ENCODE measurements around the gene NOTCH2. TPM values are rescaled to one million over a fixed set of nuclear protein-coding genes. Genes with fewer than 3 reads are reported as not detected.

Gene NOTCH2
- total and polyA plus RNA-seq, 2 donors (not counting 1 experiment from before 2014, with no cell fraction given), result 32.1 to 184 TPM

DNA sequence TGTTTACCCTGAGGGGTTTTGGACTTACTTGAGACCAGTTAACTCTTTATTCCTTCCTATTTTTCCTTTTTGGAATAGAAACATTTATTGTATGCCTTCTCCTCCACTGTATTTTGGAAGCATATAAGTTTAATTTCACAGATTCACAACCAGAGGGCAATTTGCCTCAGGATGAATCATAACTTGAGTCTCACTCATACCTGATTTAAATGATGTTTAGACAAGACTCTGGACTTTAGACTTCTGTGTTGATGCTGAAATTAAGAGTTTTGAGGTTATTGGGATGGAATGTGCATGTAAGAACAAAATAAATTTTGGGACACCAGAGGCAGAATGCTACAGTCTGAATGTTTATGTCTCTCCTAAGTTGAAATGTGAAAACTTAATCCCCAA, 166.0 kb downstream of the NOTCH2 start:
- ATAC-seq (ENCODE audit: low read depth), result no peak
- Histone ChIP-seq H2AFZ (ENCODE audit: insufficient read depth, low read depth, low read length, poor library complexity, severe bottlenecking) (no peak overlapping the region), H3K27me3 (replicated peaks in 1 of 4; ENCODE audit: control extremely low read depth in 1 of 4, control insufficient read depth in 3 of 4, insufficient read depth in 4 of 4, low read length in 3 of 4) (peaks cover 0 to 2% (median 0%) of the 10 kb centered on the region in 4 experiments), H3K79me2 (ENCODE audit: control insufficient read depth, insufficient read depth, low read length) (no peaks in the 10 kb centered on the region), H3K9ac (ENCODE audit: low read length) (no peak overlapping the region), H3K36me3 (replicated peaks in 1 of 2; ENCODE audit: control extremely low read depth in 1 of 2, control insufficient read depth in 1 of 2, extremely low read depth in 1 of 2, insufficient read depth in 2 of 2, low read length in 1 of 2) (no peaks in the 10 kb centered on the region), H3K9me3 (ENCODE audit: control extremely low read depth in 1 of 3, control insufficient read depth in 2 of 3, insufficient read depth in 1 of 3, low read length in 2 of 3) (peaks cover 4 to 8% (median 6%) of the 10 kb centered on the region in 3 donors), H3K4me3 (ENCODE audit: control extremely low read depth in 1 of 5, extremely low read depth in 1 of 5, insufficient read depth in 1 of 5, low read depth in 2 of 5, low read length in 4 of 5) (no peak overlapping the region), H3K27ac (ENCODE audit: low read length in 2 of 2) (no peak overlapping the region), H3K4me1 (ENCODE audit: control insufficient read depth in 2 of 2, insufficient read depth in 2 of 2, low read length in 2 of 2) (no peaks in the 10 kb centered on the region), H3K4me2 (replicated peaks; ENCODE audit: low read depth, low read length, poor library complexity, severe bottlenecking) (no peak overlapping the region), H4K20me1 (ENCODE audit: control insufficient read depth, insufficient read depth, low read length, poor library complexity, severe bottlenecking) (no peaks in the 10 kb centered on the region)
- peaks cover 9% of the 10 kb centered on the region for H3K27me3 Mint-ChIP-seq
- intact Hi-C loops (cut with micrococcal nuclease), result no loop called here
- H3K9me3 Mint-ChIP-seq (ENCODE audit: insufficient read depth), result peaks cover 7% of the 10 kb centered on the region
- POLR2A ChIA-PET, result no interaction called here
- DNase-seq, result no peak
- no peaks in the 10 kb centered on the region for H3K4me1 Mint-ChIP-seq
- H3K27ac Mint-ChIP-seq, result no peak overlapping the region
- no peak for TF ChIP-seq EZH2 (IDR thresholded peaks at IDR 0.05; ENCODE audit: borderline replicate concordance, insufficient read depth, low read depth, low read length, poor library complexity, severe bottlenecking)
- TF ChIP-seq, protein P1, sequence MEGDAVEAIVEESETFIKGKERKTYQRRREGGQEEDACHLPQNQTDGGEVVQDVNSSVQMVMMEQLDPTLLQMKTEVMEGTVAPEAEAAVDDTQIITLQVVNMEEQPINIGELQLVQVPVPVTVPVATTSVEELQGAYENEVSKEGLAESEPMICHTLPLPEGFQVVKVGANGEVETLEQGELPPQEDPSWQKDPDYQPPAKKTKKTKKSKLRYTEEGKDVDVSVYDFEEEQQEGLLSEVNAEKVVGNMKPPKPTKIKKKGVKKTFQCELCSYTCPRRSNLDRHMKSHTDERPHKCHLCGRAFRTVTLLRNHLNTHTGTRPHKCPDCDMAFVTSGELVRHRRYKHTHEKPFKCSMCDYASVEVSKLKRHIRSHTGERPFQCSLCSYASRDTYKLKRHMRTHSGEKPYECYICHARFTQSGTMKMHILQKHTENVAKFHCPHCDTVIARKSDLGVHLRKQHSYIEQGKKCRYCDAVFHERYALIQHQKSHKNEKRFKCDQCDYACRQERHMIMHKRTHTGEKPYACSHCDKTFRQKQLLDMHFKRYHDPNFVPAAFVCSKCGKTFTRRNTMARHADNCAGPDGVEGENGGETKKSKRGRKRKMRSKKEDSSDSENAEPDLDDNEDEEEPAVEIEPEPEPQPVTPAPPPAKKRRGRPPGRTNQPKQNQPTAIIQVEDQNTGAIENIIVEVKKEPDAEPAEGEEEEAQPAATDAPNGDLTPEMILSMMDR (IDR thresholded peaks at IDR 0.05), result no peak
- H3K4me3 Mint-ChIP-seq, result no peak overlapping the region
- CTCF ChIA-PET, result no interaction called here

GRCh38 chr1:119902775-119903442, 166.6 kb downstream of the NOTCH2 start:
- Histone ChIP-seq H3K79me2 (ENCODE audit: control insufficient read depth, insufficient read depth, low read length) (no peaks in the 10 kb centered on the region), H3K4me1 (ENCODE audit: control insufficient read depth in 2 of 2, insufficient read depth in 2 of 2, low read length in 2 of 2) (no peaks in the 10 kb centered on the region), H3K9ac (ENCODE audit: low read length) (no peak overlapping the region), H4K20me1 (ENCODE audit: control insufficient read depth, insufficient read depth, low read length, poor library complexity, severe bottlenecking) (no peaks in the 10 kb centered on the region), H2AFZ (ENCODE audit: insufficient read depth, low read depth, low read length, poor library complexity, severe bottlenecking) (no peak overlapping the region), H3K4me2 (replicated peaks; ENCODE audit: low read depth, low read length, poor library complexity, severe bottlenecking) (no peak overlapping the region), H3K36me3 (replicated peaks in 1 of 2; ENCODE audit: control extremely low read depth in 1 of 2, control insufficient read depth in 1 of 2, extremely low read depth in 1 of 2, insufficient read depth in 2 of 2, low read length in 1 of 2) (no peaks in the 10 kb centered on the region), H3K9me3 (ENCODE audit: control extremely low read depth in 1 of 3, control insufficient read depth in 2 of 3, insufficient read depth in 1 of 3, low read length in 2 of 3) (peaks cover 4 to 8% (median 6%) of the 10 kb centered on the region in 3 donors), H3K27me3 (replicated peaks in 1 of 4; ENCODE audit: control extremely low read depth in 1 of 4, control insufficient read depth in 3 of 4, insufficient read depth in 4 of 4, low read length in 3 of 4) (peaks cover 0 to 6% (median 0%) of the 10 kb centered on the region in 4 experiments), H3K4me3 (ENCODE audit: control extremely low read depth in 1 of 5, extremely low read depth in 1 of 5, insufficient read depth in 1 of 5, low read depth in 2 of 5, low read length in 4 of 5) (no peak overlapping the region), H3K27ac (ENCODE audit: low read length in 2 of 2) (no peak overlapping the region)
- ChIA-PET POLR2A (no interaction called here), CTCF (no interaction called here)
- Mint-ChIP-seq H3K9me3 (ENCODE audit: insufficient read depth) (peaks cover 7% of the 10 kb centered on the region), H3K27me3 (peaks cover 9% of the 10 kb centered on the region), H3K4me3 (no peak overlapping the region), H3K4me1 (no peaks in the 10 kb centered on the region), H3K27ac (no peak overlapping the region)
- intact Hi-C loops (cut with micrococcal nuclease), result no loop called here
- no peak for DNase-seq
- 100% methylated on average over 4 of the region's 4 CpGs for WGBS (ENCODE audit: insufficient coverage)
- no peak for TF ChIP-seq EZH2 (IDR thresholded peaks at IDR 0.05; ENCODE audit: borderline replicate concordance, insufficient read depth, low read depth, low read length, poor library complexity, severe bottlenecking)
- TF ChIP-seq, protein P1 (IDR thresholded peaks at IDR 0.05), result no peak
- no peak for ATAC-seq (ENCODE audit: low read depth)
